AG04449 (cell line): ENCODE results near the gene RGS9.

ENCODE experiments used
- CTCF ChIA-PET: fragments of 350-600 bp; formaldehyde crosslinking; extraction: SDS; loops from one replicate; lab custom pipeline; 2021; ENCODE audit warnings: antibody characterized with exemption; lab: Yijun Ruan, JAX
- POLR2A ChIA-PET: fragments of 400-600, 350-600 bp; formaldehyde crosslinking; extraction: SDS; loops from one replicate; lab custom pipeline; 2020; ENCODE audit warnings: antibody characterized with exemption, inconsistent platforms; lab: Yijun Ruan, JAX
- DNase-seq: peaks from one replicate; pipeline ENCODE4 v3.0.0-alpha.2; 2010; ENCODE audit warnings: low read depth, low spot score
- H3K4me3 ChIP-seq: 2 replicates; pipeline ENCODE4 v1.5.1; 2011; ENCODE audit warnings: low read depth, mild to moderate bottlenecking, control low read depth, low read length
- TF ChIP-seq, protein P1 (sequence below): IDR thresholded peaks from one replicate; pipeline ENCODE4 v1.5.1; 2011; ENCODE audit warnings: mild to moderate bottlenecking, moderate library complexity, low read length, control low read depth, inconsistent platforms; ENCODE audit not compliant: insufficient read depth; ENCODE audit errors: missing control alignments

RGS9 gene

DNA sequence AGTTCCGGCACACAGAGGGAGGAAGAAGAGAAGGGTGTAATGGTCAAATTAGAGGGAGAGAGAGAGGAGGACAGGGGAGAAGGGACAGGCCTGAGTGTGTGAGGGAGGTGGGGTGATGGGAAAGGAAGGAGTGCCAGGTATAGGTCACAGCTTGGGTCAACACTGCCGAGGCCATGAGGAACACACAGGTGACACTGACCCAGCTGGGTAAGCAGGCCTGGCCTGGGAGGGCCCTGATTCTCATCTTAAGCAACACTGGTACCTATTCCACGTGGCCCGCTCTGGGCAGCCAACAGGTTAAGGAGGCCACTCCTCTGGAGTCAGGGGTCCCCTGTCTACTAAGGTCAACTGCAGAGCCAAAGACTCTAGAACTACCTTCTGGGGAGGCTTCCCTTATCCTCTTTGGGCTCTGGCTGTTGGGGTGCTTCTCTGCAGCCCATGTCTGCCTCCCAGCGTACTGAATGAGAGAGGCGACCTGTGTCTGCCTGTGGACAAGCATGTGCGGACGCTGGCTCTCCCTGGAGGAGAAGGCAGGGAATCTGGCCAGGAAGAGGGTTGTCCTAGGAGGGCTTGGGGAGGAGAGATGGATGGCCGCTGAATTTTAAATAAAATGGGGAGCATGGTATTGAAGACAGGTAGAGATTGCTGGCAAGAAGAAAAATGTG is 57.6 kb downstream of the RGS9 start:
- TF ChIP-seq, protein P1, sequence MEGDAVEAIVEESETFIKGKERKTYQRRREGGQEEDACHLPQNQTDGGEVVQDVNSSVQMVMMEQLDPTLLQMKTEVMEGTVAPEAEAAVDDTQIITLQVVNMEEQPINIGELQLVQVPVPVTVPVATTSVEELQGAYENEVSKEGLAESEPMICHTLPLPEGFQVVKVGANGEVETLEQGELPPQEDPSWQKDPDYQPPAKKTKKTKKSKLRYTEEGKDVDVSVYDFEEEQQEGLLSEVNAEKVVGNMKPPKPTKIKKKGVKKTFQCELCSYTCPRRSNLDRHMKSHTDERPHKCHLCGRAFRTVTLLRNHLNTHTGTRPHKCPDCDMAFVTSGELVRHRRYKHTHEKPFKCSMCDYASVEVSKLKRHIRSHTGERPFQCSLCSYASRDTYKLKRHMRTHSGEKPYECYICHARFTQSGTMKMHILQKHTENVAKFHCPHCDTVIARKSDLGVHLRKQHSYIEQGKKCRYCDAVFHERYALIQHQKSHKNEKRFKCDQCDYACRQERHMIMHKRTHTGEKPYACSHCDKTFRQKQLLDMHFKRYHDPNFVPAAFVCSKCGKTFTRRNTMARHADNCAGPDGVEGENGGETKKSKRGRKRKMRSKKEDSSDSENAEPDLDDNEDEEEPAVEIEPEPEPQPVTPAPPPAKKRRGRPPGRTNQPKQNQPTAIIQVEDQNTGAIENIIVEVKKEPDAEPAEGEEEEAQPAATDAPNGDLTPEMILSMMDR: no peak
- ChIA-PET POLR2A (no interaction called here), CTCF (interaction anchor here (0.6 to 4.5 kb wide), 6 partner anchors 9 to 348 kb away, joined by 3 to 31 read pairs (median 4); partner anchors contain the start of gene LRRC37A3)
- no peak overlapping the region for H3K4me3 ChIP-seq
- DNase-seq: no peak

DNA sequence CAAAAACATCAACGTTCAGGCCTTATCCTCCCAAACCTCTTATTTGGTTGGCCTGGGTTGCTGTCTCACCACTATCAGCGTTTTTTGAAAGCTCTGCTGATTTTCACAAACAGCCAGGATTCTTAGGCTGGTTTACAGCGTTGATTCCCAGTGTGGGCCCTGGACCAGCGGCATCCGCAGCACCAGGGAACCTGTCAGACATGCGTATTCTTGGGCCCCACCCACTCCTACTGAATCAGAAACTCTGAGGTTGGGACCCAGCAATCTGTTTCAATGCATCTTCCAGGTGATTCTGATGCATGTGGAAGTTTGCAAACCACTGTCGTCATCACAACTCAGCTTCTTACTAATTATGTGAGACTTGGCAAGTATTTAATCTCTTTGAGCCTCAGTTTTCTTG is 58.5 kb downstream of the RGS9 start:
- H3K4me3 ChIP-seq: no peak overlapping the region
- CTCF ChIA-PET: interaction anchor here (0.6 to 4.5 kb wide), 6 partner anchors 10 to 349 kb away, joined by 3 to 31 read pairs (median 4); no protein-coding TSS in a partner anchor
- TF ChIP-seq, protein P1: no peak
- POLR2A ChIA-PET: no interaction called here
- DNase-seq: no peak

- no peak overlapping the region for H3K4me3 ChIP-seq
- ChIA-PET POLR2A (no interaction called here), CTCF (interaction anchor here (1.0 to 4.5 kb wide), 8 partner anchors 12 to 348 kb away, joined by 3 to 31 read pairs (median 6); no protein-coding TSS in a partner anchor)
- TF ChIP-seq, protein P1: no peak
- DNase-seq: no peak
Measured at GRCh38 chr17:65196617-65197016, 59.4 kb downstream of the RGS9 start.

GRCh38 chr17:65197201-65197600 is 60.0 kb downstream of the RGS9 start:
- POLR2A ChIA-PET: no interaction called here
- CTCF ChIA-PET: interaction anchor here (1.0 to 4.5 kb wide), 14 partner anchors 9 to 349 kb away, joined by 3 to 31 read pairs (median 6); partner anchors contain the start of gene RGS9
- no peak overlapping the region for H3K4me3 ChIP-seq
- no peak for DNase-seq
- TF ChIP-seq, protein P1: no peak

DNA sequence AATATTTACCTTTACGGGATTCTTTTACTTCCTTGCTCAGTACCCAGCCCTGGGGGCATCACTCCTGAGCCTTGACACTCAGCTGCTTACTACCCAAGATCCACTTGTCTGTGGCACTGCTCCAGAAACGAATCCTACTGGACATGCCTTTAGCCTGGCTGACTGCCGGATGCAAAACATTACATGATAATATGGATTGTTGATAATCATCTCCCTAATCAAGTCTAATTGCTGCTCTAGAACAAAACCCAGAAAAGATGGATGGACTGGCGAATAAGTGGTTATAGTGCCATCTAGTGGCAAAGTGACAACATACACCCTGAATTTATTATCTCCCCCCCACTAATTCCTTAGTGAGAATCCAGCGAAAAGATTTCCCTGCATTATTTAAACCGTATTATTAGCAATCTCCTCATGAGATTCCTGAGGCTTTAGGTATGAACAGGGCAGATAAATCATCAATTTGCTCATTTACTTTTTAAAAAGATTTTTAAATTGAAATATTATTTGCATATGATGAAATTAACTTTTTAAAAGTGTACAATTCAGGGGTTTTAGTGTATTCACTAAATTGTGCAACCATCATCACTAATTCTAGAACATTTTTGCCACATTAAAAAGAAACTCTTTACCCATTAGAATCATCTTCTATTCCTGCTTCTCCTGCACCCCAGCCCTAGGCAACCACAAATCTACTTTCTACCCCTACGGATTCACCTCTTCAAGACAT is 61.6 kb downstream of the RGS9 start:
- TF ChIP-seq, protein P1: peak; percentile 46
- no peak overlapping the region for H3K4me3 ChIP-seq
- ChIA-PET CTCF (interaction anchor here (0.7 to 4.5 kb wide), 20 partner anchors 9 to 423 kb away, joined by 3 to 31 read pairs (median 5); partner anchors contain the start of genes LRRC37A3 and RGS9), POLR2A (no interaction called here)
- DNase-seq: no peak

- ChIA-PET POLR2A (no interaction called here), CTCF (interaction anchor here (1.3 kb wide), 1 partner anchor 9 kb away, joined by 3 read pairs; no protein-coding TSS in a partner anchor)
- TF ChIP-seq, protein P1: no peak
- H3K4me3 ChIP-seq: no peak overlapping the region
- DNase-seq: no peak
Measured at GRCh38 chr17:65201331-65201730, 64.2 kb downstream of the RGS9 start.
